Spleen (tissue), 11 donors: ENCODE data around the gene ROGDI. TPM values are rescaled to one million over a fixed set of nuclear protein-coding genes. Genes with fewer than 3 reads are reported as not detected.
A peak's percentile ranks its signal among the peaks of the same experiment; 100 is the strongest.

Experiments
- DNase-seq: peaks from one replicate; pipeline ENCODE4 v3.0.0-alpha.2; 2020
- H3K27ac ChIP-seq, 8 donors: fragments of 200-600 bp; sonication (generic) in 7 of 8; 1 replicate in 4 of 8; 2 replicates in 4 of 8; pipeline versions ENCODE4 v1.5.0 to v1.8.0; 2016 to 2021; ENCODE audit warnings: inconsistent platforms in 4 of 8, mild to moderate bottlenecking in 4 of 8, moderate library complexity in 1 of 8
- H3K27me3 ChIP-seq, 7 donors: fragments of 200-600 bp; sonication (generic) in 6 of 7; replicated peaks in 1 of 7; 1 replicate in 4 of 7; 2 replicates in 3 of 7; pipeline versions ENCODE4 v1.5.0 to v1.8.0; 2016 to 2021; ENCODE audit warnings: inconsistent platforms in 3 of 7, mild to moderate bottlenecking in 1 of 7
- H3K36me3 ChIP-seq, 6 donors: fragments of 200-600 bp; sonication (generic) in 5 of 6; 1 replicate in 4 of 6; 2 replicates in 2 of 6; pipeline versions ENCODE4 v1.5.0 to v1.8.0; 2016 to 2021; ENCODE audit warnings: inconsistent platforms in 2 of 6
- H3K4me1 ChIP-seq, 6 donors: fragments of 200-600 bp; sonication (generic) in 5 of 6; 1 replicate in 3 of 6; 2 replicates in 3 of 6; pipeline versions ENCODE4 v1.5.0 to v1.8.0; 2016 to 2021; ENCODE audit warnings: inconsistent platforms in 3 of 6
- H3K4me3 ChIP-seq, 8 donors: fragments of 200-600 bp; sonication (generic) in 7 of 8; 1 replicate in 4 of 8; 2 replicates in 4 of 8; pipeline versions ENCODE4 v1.5.0 to v1.8.0; 2016 to 2021; ENCODE audit warnings: inconsistent platforms in 4 of 8, mild to moderate bottlenecking in 4 of 8, moderate library complexity in 2 of 8
- H3K9me3 ChIP-seq, 8 donors: fragments of 200-600 bp; sonication (generic) in 7 of 8; 1 replicate in 4 of 8; 2 replicates in 4 of 8; pipeline versions ENCODE4 v1.5.0 to v1.8.0; 2016 to 2021; ENCODE audit warnings: inconsistent platforms in 4 of 8
- CTCF ChIP-seq, 11 experiments: fragments of 200-600 bp in 7 of 11; fragments of 450-650 bp in 4 of 11; sonication (generic) in 4 of 11; IDR thresholded peaks in 8 of 11; conservative IDR thresholded peaks in 3 of 11; 1 replicate in 7 of 11; 2 replicates in 4 of 11; pipeline versions ENCODE4 v1.4.0 to v1.8.0; 2016 to 2021; ENCODE audit warnings: antibody characterized with exemption in 11 of 11, inconsistent platforms in 4 of 11, mild to moderate bottlenecking in 1 of 11
- POLR2A ChIP-seq, 3 donors: fragments of 450-650 bp; IDR thresholded peaks; one replicate each; pipeline ENCODE4 v1.5.1; 2017; ENCODE audit warnings: antibody characterized with exemption in 3 of 3, mild to moderate bottlenecking in 1 of 3
- POLR2AphosphoS5 ChIP-seq, 3 donors: sonication (generic); formaldehyde crosslinking; IDR thresholded peaks; one replicate each; pipeline ENCODE4 v1.5.1; 2017; ENCODE audit warnings: antibody characterized with exemption in 3 of 3
- WGBS, 5 donors: extraction: QIAGEN DNeasy Blood & Tissue Kit in 3 of 5; methylation state at CpG; one replicate each; pipeline versions ENCODE4 v1.1.5 to v1.1.7; 2013 to 2018; 5-methylcytosine and 5-hydroxymethylcytosine counted together
- intact Hi-C: fragments of 100-400 bp; cut with DNase I; formaldehyde crosslinking; loops from one replicate; pipeline ENCODE4 v1.15.0; 2023; ENCODE audit warnings: low total_unique reads
- polyA plus RNA-seq, 3 donors: library from polyadenylated mRNA; stranded (reverse); fragments of 200-250 nt; gene quantifications; one replicate each; pipeline ENCODE4 v1.2.1, GENCODE V29; 2013
- total RNA-seq, 7 donors: library from RNA; depleted of rRNA in 3 of 7; stranded (reverse); fragments of >200 nt in 3 of 7; fragmentation: NEBNext Ultra II Directional in 4 of 7; extraction: Animal tissue kit (Norgen Biotek cat#: 25700) in 4 of 7; gene quantifications; one replicate each; pipeline versions ENCODE4 v1.1.0 to v1.2.1, GENCODE V29; 2016 to 2021
- donor health status: healthy with polysubstance abuse.
- donor health status: DM: no; HTN: no; CAD: no; lungs with moderate emphysema.
- donor health status: DM: no; HTN: no; CAD: no.
- donor health status: Bipolar disorder and iron deficiency.
- donor health status: healthy.
- donor health status: DM: no; HTN: no; CAD: no.
- donor health status: DM: yes; HTN: yes; CAD: no.

ROGDI gene
- total and polyA plus RNA-seq, 10 donors, result 24.6 to 47.5 (median 31.9) TPM

DNA sequence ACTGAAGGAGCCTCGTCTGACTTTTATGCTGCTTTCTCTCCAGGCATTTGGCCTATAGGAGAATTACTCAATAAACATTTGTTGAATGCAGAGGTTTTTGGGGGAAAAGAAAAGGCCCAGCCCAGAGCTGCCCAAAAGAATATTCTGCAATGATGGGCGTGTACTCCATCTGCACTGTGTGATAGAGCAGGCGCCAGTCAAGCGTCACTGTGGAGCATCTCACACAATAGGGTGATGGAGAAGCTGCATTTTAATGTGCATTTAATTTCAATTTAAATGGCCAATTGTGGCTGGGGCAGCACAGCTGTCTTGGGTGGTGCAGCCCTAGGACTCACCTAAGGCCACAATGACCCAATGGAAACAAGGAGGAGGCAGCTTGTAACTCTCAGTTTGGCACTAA, 24.1 kb upstream of the ROGDI start:
- no peak overlapping the region for H3K27ac ChIP-seq

GRCh38 chr16:4825196-4825595, 22.8 kb upstream of the ROGDI start:
- H3K4me1 ChIP-seq, result no peaks in the 10 kb centered on the region
- H3K27ac ChIP-seq, result no peak overlapping the region
- intact Hi-C loops, result no loop called here
- 93 to 96% (median 94%) methylated on average over 8 of the region's 8 CpGs for WGBS, 5 donors
- no peaks in the 10 kb centered on the region for H3K9me3 ChIP-seq
- H3K27me3 ChIP-seq, result no peaks in the 10 kb centered on the region
- H3K36me3 ChIP-seq, result peaks cover 0 to 100% (median 99%) of the 10 kb centered on the region in 6 donors
- TF ChIP-seq POLR2A (IDR thresholded peaks at IDR 0.05), result no peak
- DNase-seq, result no peak
- no peak overlapping the region for H3K4me3 ChIP-seq

More for the DNA sequence above, 24.1 kb upstream of the ROGDI start:
- DNase-seq, result no peak
- peaks cover 4 to 100% (median 99%) of the 10 kb centered on the region in 6 donors for H3K36me3 ChIP-seq
- H3K27me3 ChIP-seq, result no peaks in the 10 kb centered on the region
- H3K4me1 ChIP-seq, result no peaks in the 10 kb centered on the region
- intact Hi-C loops, result no loop called here
- H3K9me3 ChIP-seq, result no peaks in the 10 kb centered on the region
- 94 to 99% (median 96%) methylated on average over 4 of the region's 4 CpGs for WGBS, 5 donors
- TF ChIP-seq CTCF (IDR thresholded peaks at IDR 0.05 in 8 of 11, conservative IDR thresholded peaks at IDR 0.05 in 3 of 11), result no peak
- no peak for TF ChIP-seq POLR2AphosphoS5 (IDR thresholded peaks at IDR 0.05)
- TF ChIP-seq POLR2A (IDR thresholded peaks at IDR 0.05), result no peak
- no peak overlapping the region for H3K4me3 ChIP-seq

GRCh38 chr16:4820652-4821051, 18.2 kb upstream of the ROGDI start:
- peaks cover 0 to 100% (median 97%) of the 10 kb centered on the region in 6 donors for H3K36me3 ChIP-seq
- intact Hi-C loops, result no loop called here
- no peaks in the 10 kb centered on the region for H3K4me1 ChIP-seq
- no peak overlapping the region for H3K27ac ChIP-seq
- TF ChIP-seq POLR2A (IDR thresholded peaks at IDR 0.05) (no peak), CTCF (IDR thresholded peaks at IDR 0.05 in 8 of 11, conservative IDR thresholded peaks at IDR 0.05 in 3 of 11) (no peak), POLR2AphosphoS5 (IDR thresholded peaks at IDR 0.05) (no peak)
- peak; percentile 10 for DNase-seq
- no peak overlapping the region for H3K4me3 ChIP-seq
- 94 to 98% (median 96%) methylated on average over 6 of the region's 6 CpGs for WGBS, 5 donors
- H3K27me3 ChIP-seq, result no peaks in the 10 kb centered on the region
- no peaks in the 10 kb centered on the region for H3K9me3 ChIP-seq

DNA sequence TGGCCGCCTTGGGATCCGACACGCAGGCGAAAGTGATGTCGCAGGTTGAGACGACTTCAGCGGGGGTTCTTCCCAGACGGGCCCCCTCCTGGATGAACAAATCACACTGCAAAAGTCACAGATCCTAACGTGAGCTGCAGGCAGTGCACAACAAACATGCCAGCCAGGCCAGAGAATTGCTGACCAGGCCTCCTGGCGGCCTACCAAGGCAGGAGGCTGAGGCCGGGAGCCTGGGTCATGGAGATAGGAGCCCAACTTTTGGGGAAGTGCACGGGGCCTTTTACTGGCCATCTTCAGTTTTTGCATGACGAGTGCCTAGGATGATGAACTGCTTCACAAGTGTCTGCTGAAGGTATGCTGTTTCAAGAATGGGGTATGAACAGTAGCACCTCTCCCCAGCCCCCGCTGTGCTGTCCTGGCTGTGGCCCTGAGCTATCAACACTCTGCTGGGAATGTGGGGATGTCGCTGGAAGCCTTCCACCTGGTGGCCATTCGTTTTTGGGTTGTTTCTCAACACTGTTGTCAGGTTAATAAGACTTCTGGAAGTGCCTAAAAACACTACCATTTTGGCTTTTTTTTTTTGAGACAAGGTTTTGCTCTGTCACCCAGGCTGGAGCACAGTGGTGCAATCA, 12.2 kb upstream of the ROGDI start:
- TF ChIP-seq POLR2A (IDR thresholded peaks at IDR 0.05) (no peak), POLR2AphosphoS5 (IDR thresholded peaks at IDR 0.05) (peak in 1 of 3 donors; percentile 42), CTCF (IDR thresholded peaks at IDR 0.05 in 8 of 11, conservative IDR thresholded peaks at IDR 0.05 in 3 of 11) (no peak)
- DNase-seq, result no peak
- H3K27ac ChIP-seq, result no peak overlapping the region
- H3K4me1 ChIP-seq, result no peaks in the 10 kb centered on the region
- no peak overlapping the region for H3K4me3 ChIP-seq
- intact Hi-C loops, result no loop called here
- no peaks in the 10 kb centered on the region for H3K9me3 ChIP-seq
- H3K36me3 ChIP-seq, result peaks cover 0 to 100% (median 98%) of the 10 kb centered on the region in 6 donors
- no peaks in the 10 kb centered on the region for H3K27me3 ChIP-seq
- WGBS, 5 donors, result 91 to 93% (median 92%) methylated on average over 14 to 16 of the region's 16 CpGs
